Measurements from ENCODE around the gene VGLL1. TPM values are rescaled to one million over a fixed set of nuclear protein-coding genes. Genes with fewer than 3 reads are reported as not detected.

VGLL1 gene
- total RNA-seq, 2 experiments from 2014 or later = not detected

DNA sequence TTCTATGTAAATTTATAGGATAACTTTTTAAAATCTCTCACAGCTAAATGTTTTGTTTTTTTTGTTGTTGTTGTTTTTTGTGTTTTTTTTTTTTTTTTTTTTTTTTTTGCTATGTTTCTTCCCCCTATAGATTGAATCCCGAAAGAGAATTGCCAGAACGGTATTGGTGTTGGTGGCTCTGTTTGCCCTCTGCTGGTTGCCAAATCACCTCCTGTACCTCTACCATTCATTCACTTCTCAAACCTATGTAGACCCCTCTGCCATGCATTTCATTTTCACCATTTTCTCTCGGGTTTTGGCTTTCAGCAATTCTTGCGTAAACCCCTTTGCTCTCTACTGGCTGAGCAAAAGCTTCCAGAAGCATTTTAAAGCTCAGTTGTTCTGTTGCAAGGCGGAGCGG, 40.2 kb upstream of the VGLL1 start:
- POLR2A ChIA-PET = interaction anchor here (0.6 to 1.0 kb wide), 6 partner anchors 9 to 1502 kb away, joined by 3 to 6 read pairs (median 4); no protein-coding TSS in a partner anchor
- CTCF ChIA-PET (ENCODE audit: unreplicated experiment) = no interaction called here

GRCh38 chrX:136493011-136493410, 39.0 kb upstream of the VGLL1 start:
- intact Hi-C loops (cut with micrococcal nuclease; ENCODE audit: unreplicated experiment) = loop anchor here (10.0 kb wide), 1 partner anchor 218 kb away; no protein-coding TSS in a partner anchor
- no peaks in the 10 kb centered on the region for H3K9me2 ChIP-seq (ENCODE audit: insufficient read depth, low read length)
- POLR2A ChIA-PET = no interaction called here

More for the DNA sequence above, 40.2 kb upstream of the VGLL1 start:
- Histone ChIP-seq H2AFZ (ENCODE audit: low read length) (no peak overlapping the region), H3K9me2 (ENCODE audit: insufficient read depth, low read length) (no peaks in the 10 kb centered on the region), H4K20me1 (ENCODE audit: insufficient read depth, low read length) (no peaks in the 10 kb centered on the region), H3K4me3 (ENCODE audit: low read depth, low read length, poor library complexity, severe bottlenecking) (no peak overlapping the region), H3K27ac (ENCODE audit: low read depth, low read length, poor library complexity, severe bottlenecking) (no peak overlapping the region), H3K36me3 (ENCODE audit: insufficient read depth, low read length) (no peaks in the 10 kb centered on the region), H3K4me2 (ENCODE audit: low read length) (no peak overlapping the region), H3K9me3 (ENCODE audit: low read length) (no peaks in the 10 kb centered on the region), H3K79me2 (ENCODE audit: insufficient read depth, low read depth, low read length) (peaks cover 4% of the 10 kb centered on the region; the same call in 1 of the 2 replicates), H3K4me1 (ENCODE audit: insufficient read depth, low read length, poor library complexity, severe bottlenecking) (peaks cover 7% of the 10 kb centered on the region)
- intact Hi-C loops (cut with micrococcal nuclease; ENCODE audit: unreplicated experiment) = loop anchor here (10.0 kb wide), 1 partner anchor 217 kb away; no protein-coding TSS in a partner anchor
- no peak for TF ChIP-seq EZH2phosphoT487 (IDR thresholded peaks at IDR 0.05; ENCODE audit: borderline replicate concordance, low read depth, low read length)
- TF ChIP-seq, protein P1, sequence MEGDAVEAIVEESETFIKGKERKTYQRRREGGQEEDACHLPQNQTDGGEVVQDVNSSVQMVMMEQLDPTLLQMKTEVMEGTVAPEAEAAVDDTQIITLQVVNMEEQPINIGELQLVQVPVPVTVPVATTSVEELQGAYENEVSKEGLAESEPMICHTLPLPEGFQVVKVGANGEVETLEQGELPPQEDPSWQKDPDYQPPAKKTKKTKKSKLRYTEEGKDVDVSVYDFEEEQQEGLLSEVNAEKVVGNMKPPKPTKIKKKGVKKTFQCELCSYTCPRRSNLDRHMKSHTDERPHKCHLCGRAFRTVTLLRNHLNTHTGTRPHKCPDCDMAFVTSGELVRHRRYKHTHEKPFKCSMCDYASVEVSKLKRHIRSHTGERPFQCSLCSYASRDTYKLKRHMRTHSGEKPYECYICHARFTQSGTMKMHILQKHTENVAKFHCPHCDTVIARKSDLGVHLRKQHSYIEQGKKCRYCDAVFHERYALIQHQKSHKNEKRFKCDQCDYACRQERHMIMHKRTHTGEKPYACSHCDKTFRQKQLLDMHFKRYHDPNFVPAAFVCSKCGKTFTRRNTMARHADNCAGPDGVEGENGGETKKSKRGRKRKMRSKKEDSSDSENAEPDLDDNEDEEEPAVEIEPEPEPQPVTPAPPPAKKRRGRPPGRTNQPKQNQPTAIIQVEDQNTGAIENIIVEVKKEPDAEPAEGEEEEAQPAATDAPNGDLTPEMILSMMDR (conservative IDR thresholded peaks at IDR 0.05; ENCODE audit: low read length) = peak; percentile 30; the same call in 1 of the 2 replicates
- DNase-seq (ENCODE audit: low spot score) = peak; percentile 1
- no TSS peak for BruUV-seq (replicated peaks)

DNA sequence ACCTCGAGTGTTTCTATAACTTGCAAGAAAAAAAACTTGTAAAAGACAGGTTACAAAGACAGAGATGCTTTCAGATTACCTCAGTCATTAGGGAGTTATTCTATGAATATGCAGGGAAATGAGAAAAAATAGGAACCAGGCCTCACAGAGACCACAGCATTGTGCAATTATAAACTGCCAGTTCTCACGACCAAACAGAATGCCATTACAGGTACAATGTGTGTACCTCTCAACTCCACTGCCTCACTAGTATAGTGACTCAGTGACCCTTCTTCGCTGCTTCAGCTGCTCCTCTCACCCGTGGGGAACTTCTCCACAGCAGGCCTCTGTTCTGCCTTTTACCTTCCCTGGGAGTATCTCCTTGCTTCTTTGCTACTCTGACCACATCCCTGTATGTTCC, 37.0 kb upstream of the VGLL1 start:
- no peak for DNase-seq (ENCODE audit: low spot score)
- Histone ChIP-seq H3K4me2 (ENCODE audit: low read length) (no peak overlapping the region), H3K4me3 (ENCODE audit: low read depth, low read length, poor library complexity, severe bottlenecking) (no peak overlapping the region), H2AFZ (ENCODE audit: low read length) (no peak overlapping the region), H4K20me1 (ENCODE audit: insufficient read depth, low read length) (no peaks in the 10 kb centered on the region), H3K4me1 (ENCODE audit: insufficient read depth, low read length, poor library complexity, severe bottlenecking) (peaks cover 18% of the 10 kb centered on the region), H3K36me3 (ENCODE audit: insufficient read depth, low read length) (peaks cover 11% of the 10 kb centered on the region), H3K9me2 (ENCODE audit: insufficient read depth, low read length) (no peaks in the 10 kb centered on the region), H3K27ac (ENCODE audit: low read depth, low read length, poor library complexity, severe bottlenecking) (no peak overlapping the region), H3K9me3 (ENCODE audit: low read length) (no peaks in the 10 kb centered on the region), H3K79me2 (ENCODE audit: insufficient read depth, low read depth, low read length) (peaks cover 29% of the 10 kb centered on the region)
- TF ChIP-seq, protein P1 (conservative IDR thresholded peaks at IDR 0.05; ENCODE audit: low read length) = no peak
- TF ChIP-seq EZH2phosphoT487 (IDR thresholded peaks at IDR 0.05; ENCODE audit: borderline replicate concordance, low read depth, low read length) = no peak
- BruUV-seq (replicated peaks) = no TSS peak
- ChIA-PET POLR2A (no interaction called here), CTCF (ENCODE audit: unreplicated experiment) (no interaction called here)
- intact Hi-C loops (cut with micrococcal nuclease; ENCODE audit: unreplicated experiment) = loop anchor here (5.0 to 10.0 kb wide), 4 partner anchors 220 to 523 kb away; partner anchors contain the start of genes ARHGEF6 and MMGT1

More at GRCh38 chrX:136493011-136493410, 39.0 kb upstream of the VGLL1 start:
- Histone ChIP-seq H3K9me3 (ENCODE audit: low read length) (no peaks in the 10 kb centered on the region), H3K79me2 (ENCODE audit: insufficient read depth, low read depth, low read length) (peaks cover 9% of the 10 kb centered on the region), H4K20me1 (ENCODE audit: insufficient read depth, low read length) (no peaks in the 10 kb centered on the region), H3K27ac (ENCODE audit: low read depth, low read length, poor library complexity, severe bottlenecking) (no peak overlapping the region), H2AFZ (ENCODE audit: low read length) (no peak overlapping the region), H3K36me3 (ENCODE audit: insufficient read depth, low read length) (no peaks in the 10 kb centered on the region), H3K4me1 (ENCODE audit: insufficient read depth, low read length, poor library complexity, severe bottlenecking) (peaks cover 7% of the 10 kb centered on the region), H3K4me2 (ENCODE audit: low read length) (no peak overlapping the region), H3K4me3 (ENCODE audit: low read depth, low read length, poor library complexity, severe bottlenecking) (no peak overlapping the region)
- peak; percentile 3 for DNase-seq (ENCODE audit: low spot score)
- CTCF ChIA-PET (ENCODE audit: unreplicated experiment) = no interaction called here
- BruUV-seq (replicated peaks) = no TSS peak
- TF ChIP-seq, protein P1 (conservative IDR thresholded peaks at IDR 0.05; ENCODE audit: low read length) = 0 out of 2 replicates have a peak, but pooled peaks have one; percentile 14
- TF ChIP-seq EZH2phosphoT487 (IDR thresholded peaks at IDR 0.05; ENCODE audit: borderline replicate concordance, low read depth, low read length) = no peak

All from OCI-LY7 (cell line).